Panc1 (cell line): ENCODE results near the gene GID4.

ENCODE experiments used
- CTCF ChIP-seq: fragments of 450-650 bp; IDR thresholded peaks from 2 replicates; pipeline ENCODE4 v1.5.1; 2017; ENCODE audit warnings: mild to moderate bottlenecking
- POLR2AphosphoS5 ChIP-seq: IDR thresholded peaks from 2 replicates; pipeline ENCODE4 v1.6.1; 2012; ENCODE audit warnings: mild to moderate bottlenecking, low read depth, low read length, moderate library complexity
- REST ChIP-seq, 2 experiments: IDR thresholded peaks; 2 replicates each; pipeline ENCODE4 v1.6.1; 2011 to 2012; ENCODE audit warnings: low read depth in 2 of 2, control low read depth in 1 of 2, low read length in 1 of 2, mild to moderate bottlenecking in 1 of 2, moderate library complexity in 1 of 2; ENCODE audit not compliant: insufficient read depth in 1 of 2
- SIN3A ChIP-seq: IDR thresholded peaks from 2 replicates; pipeline ENCODE4 v1.6.1; 2012; ENCODE audit warnings: low read depth, mild to moderate bottlenecking, low read length, moderate library complexity, borderline replicate concordance; ENCODE audit not compliant: insufficient read depth
- TCF7L2 ChIP-seq: IDR thresholded peaks from 2 replicates; pipeline ENCODE4 v1.6.1; 2011; ENCODE audit warnings: mild to moderate bottlenecking, low read depth, low read length, inconsistent platforms

GRCh38 chr17:18115517-18115916, 76.3 kb downstream of the GID4 start:
- TF ChIP-seq CTCF (no peak), REST (IDR thresholded peaks at IDR 0.05; ENCODE audit: insufficient read depth in 1 of 2, low read depth in 2 of 2, low read length in 1 of 2) (no peak), TCF7L2 (no peak), POLR2AphosphoS5 (no peak), SIN3A (no peak)
